ENCODE data around the gene ACBD7.

GRCh38 chr10:15121707-15122106, 33.1 kb upstream of the ACBD7 start:
- TF ChIP-seq CTCF (IDR thresholded peaks at IDR 0.05) (no peak), POLR2A (IDR thresholded peaks at IDR 0.05) (no peak)
